HepG2 (cell line): Measurements from ENCODE around the gene SCYGR8. TPM values are rescaled to one million over a fixed set of nuclear protein-coding genes. Genes with fewer than 3 reads are reported as not detected.

Source experiments
- ARID5B ChIP-seq: IDR thresholded peaks from 2 replicates; pipeline ENCODE4 v1.4.0; 2020; ENCODE audit warnings: mild to moderate bottlenecking, missing genetic modification reagents
- EHMT2 ChIP-seq: fragments of 200-600 bp; sonication (generic); IDR thresholded peaks from 2 replicates; pipeline ENCODE4 v1.7.0; 2017; ENCODE audit warnings: antibody characterized with exemption, low read depth, low read length, borderline replicate concordance
- ETV6 ChIP-seq: sonication (generic); formaldehyde crosslinking; conservative IDR thresholded peaks from 2 replicates; pipeline ENCODE4 v1.4.0; 2020; ENCODE audit warnings: missing genetic modification reagents
- EZH2 ChIP-seq: conservative IDR thresholded peaks from 2 replicates; pipeline ENCODE4 v1.6.1; 2012; ENCODE audit warnings: mild to moderate bottlenecking, low read depth, low read length, moderate library complexity
- FOXP4 ChIP-seq: sonication (generic); formaldehyde crosslinking; IDR thresholded peaks from 2 replicates; pipeline ENCODE4 v1.4.0; 2020; ENCODE audit warnings: missing genetic modification reagents
- HBP1 ChIP-seq: IDR thresholded peaks from 2 replicates; pipeline ENCODE4 v1.6.1; 2016; ENCODE audit warnings: low read depth, control low read depth
- HMG20A ChIP-seq: IDR thresholded peaks from 2 replicates; pipeline ENCODE4 v1.6.1; 2016; ENCODE audit warnings: borderline replicate concordance
- HOXA3 ChIP-seq: sonication (generic); formaldehyde crosslinking; IDR thresholded peaks from 2 replicates; pipeline ENCODE4 v1.5.0; 2020; ENCODE audit warnings: missing genetic modification reagents
- KMT2B ChIP-seq: IDR thresholded peaks from 2 replicates; pipeline ENCODE4 v1.6.1; 2016; ENCODE audit warnings: missing genetic modification reagents, missing compliant biosample characterization
- MED8 ChIP-seq: sonication (generic); formaldehyde crosslinking; IDR thresholded peaks from 2 replicates; pipeline ENCODE4 v1.8.1; 2023; ENCODE audit warnings: mild to moderate bottlenecking, missing genetic modification reagents; ENCODE audit not compliant: insufficient replicate concordance
- NR2F1 ChIP-seq, 2 experiments: fragments of 450-650 bp in 1 of 2; formaldehyde crosslinking in 1 of 2; IDR thresholded peaks; 2 replicates each; pipeline versions ENCODE4 v1.5.0 to v1.6.1; 2016 to 2020; ENCODE audit warnings: mild to moderate bottlenecking in 1 of 2, missing compliant biosample characterization in 1 of 2, missing genetic modification reagents in 1 of 2, moderate library complexity in 1 of 2
- NR3C1 ChIP-seq: sonication (generic); formaldehyde crosslinking; IDR thresholded peaks from 2 replicates; pipeline ENCODE4 v1.4.0; 2020; ENCODE audit warnings: missing genetic modification reagents
- SNAPC2 ChIP-seq: sonication (generic); formaldehyde crosslinking; IDR thresholded peaks from 2 replicates; pipeline ENCODE4 v1.8.1; 2022; ENCODE audit warnings: mild to moderate bottlenecking, missing genetic modification reagents
- SRSF9 ChIP-seq: fragments of 200-400 bp; formaldehyde crosslinking; IDR thresholded peaks from 2 replicates; pipeline ENCODE4 v1.6.1; 2018; ENCODE audit warnings: borderline replicate concordance, mild to moderate bottlenecking, low read depth, low read length; ENCODE audit not compliant: insufficient read depth, poor library complexity, severe bottlenecking
- SSRP1 ChIP-seq: IDR thresholded peaks from 2 replicates; pipeline ENCODE4 v1.6.1; 2016; ENCODE audit warnings: control low read depth
- THAP11 ChIP-seq: IDR thresholded peaks from 2 replicates; pipeline ENCODE4 v1.6.1; 2016; ENCODE audit warnings: missing biosample characterization, missing genetic modification reagents
- TP53 ChIP-seq: sonication (generic); formaldehyde crosslinking; conservative IDR thresholded peaks from 2 replicates; pipeline ENCODE4 v1.4.0; 2020; ENCODE audit warnings: missing genetic modification reagents
- ZNF235 ChIP-seq: sonication (generic); formaldehyde crosslinking; IDR thresholded peaks from 2 replicates; pipeline ENCODE4 v1.8.1; 2023; ENCODE audit warnings: mild to moderate bottlenecking, missing genetic modification reagents, borderline replicate concordance
- ZNF354B ChIP-seq: sonication (generic); formaldehyde crosslinking; IDR thresholded peaks from 2 replicates; pipeline ENCODE4 v1.8.0; 2022; ENCODE audit warnings: mild to moderate bottlenecking, missing genetic modification reagents
- ZNF770 ChIP-seq: sonication (generic); formaldehyde crosslinking; IDR thresholded peaks from 2 replicates; pipeline ENCODE4 v1.5.0; 2020; ENCODE audit warnings: mild to moderate bottlenecking, missing genetic modification reagents
- polyA plus RNA-seq, 8 experiments: library from polyadenylated mRNA; depleted of rRNA in 3 of 8; stranded (reverse) in 7 of 8; unstranded in 1 of 8; fragments of >200 nt; fragmentation: Illumina TruSeq in 4 of 8; extraction: Trizol in 4 of 8; gene quantifications; 2 replicates each; pipeline versions ENCODE4 v1.2.1 to v1.2.3, GENCODE V29; 2011 to 2016; ENCODE audit warnings: low read depth in 4 of 8, missing spikeins in 1 of 8, mixed read lengths in 1 of 8; ENCODE audit not compliant: insufficient read depth in 1 of 8
- total RNA-seq, 5 experiments: library from RNA; depleted of rRNA; stranded (reverse); fragments of >200 nt; fragmentation: Illumina TruSeq; extraction: Trizol; gene quantifications; 2 replicates each; pipeline ENCODE4 v1.2.3, GENCODE V29; 2016; ENCODE audit warnings: low read depth in 1 of 5

The SCYGR8 gene
- total and polyA plus RNA-seq, 2 of the 13 experiments (the other 11 are each of a cell fraction or from before 2014, with no cell fraction given) = not detected

- TF ChIP-seq ARID5B = peak; percentile 69
- no peak for TF ChIP-seq HBP1 (CRISPR knock-in tag)
- TF ChIP-seq HOXA3 (CRISPR knock-in tag) = peak; percentile 83
- peak; percentile 78 for TF ChIP-seq MED8 (CRISPR knock-in tag)
- peak; percentile 57 to 91 for TF ChIP-seq NR2F1 (CRISPR knock-in tag; IDR thresholded peaks at IDR 0.05)
- no peak for TF ChIP-seq NR3C1
- no peak for TF ChIP-seq SRSF9
- no peak for TF ChIP-seq TP53 (CRISPR knock-in tag)
- TF ChIP-seq ZNF354B = no peak
- no peak for TF ChIP-seq KMT2B (CRISPR knock-in tag)
- 0 out of 2 replicates have a peak, but pooled peaks have one; percentile 22 for TF ChIP-seq THAP11 (CRISPR knock-in tag)
- TF ChIP-seq EZH2 = no peak
- TF ChIP-seq HMG20A (CRISPR knock-in tag) = no peak
- TF ChIP-seq ETV6 = no peak
- TF ChIP-seq ZNF235 (CRISPR knock-in tag) = no peak
- no peak for TF ChIP-seq ZNF770
- TF ChIP-seq EHMT2 = no peak
- TF ChIP-seq SSRP1 (CRISPR knock-in tag) = no peak
- TF ChIP-seq SNAPC2 (CRISPR knock-in tag) = no peak
- TF ChIP-seq FOXP4 (CRISPR knock-in tag) = peak; percentile 63
Observed at GRCh38 chr2:227759411-227760118, 13.9 kb downstream of the SCYGR8 start (continued).
